NB4 (cell line): ENCODE data around the gene GOLGA7B.

Source experiments
- CTCF ChIP-seq: IDR thresholded peaks from one replicate; pipeline ENCODE4 v1.5.1; 2012; ENCODE audit warnings: low read depth, low read length
- MYC ChIP-seq: IDR thresholded peaks from 2 replicates; pipeline ENCODE4 v1.6.1; 2011; ENCODE audit warnings: low read depth, low read length
- POLR2A ChIP-seq: IDR thresholded peaks from 2 replicates; pipeline ENCODE4 v1.6.1; 2011; ENCODE audit warnings: mild to moderate bottlenecking; ENCODE audit not compliant: insufficient read length; ENCODE audit errors: extremely low read depth
- TF ChIP-seq, protein P1 (sequence below): IDR thresholded peaks from 2 replicates; pipeline ENCODE4 v1.6.1; 2011; ENCODE audit warnings: low read depth, low read length

DNA sequence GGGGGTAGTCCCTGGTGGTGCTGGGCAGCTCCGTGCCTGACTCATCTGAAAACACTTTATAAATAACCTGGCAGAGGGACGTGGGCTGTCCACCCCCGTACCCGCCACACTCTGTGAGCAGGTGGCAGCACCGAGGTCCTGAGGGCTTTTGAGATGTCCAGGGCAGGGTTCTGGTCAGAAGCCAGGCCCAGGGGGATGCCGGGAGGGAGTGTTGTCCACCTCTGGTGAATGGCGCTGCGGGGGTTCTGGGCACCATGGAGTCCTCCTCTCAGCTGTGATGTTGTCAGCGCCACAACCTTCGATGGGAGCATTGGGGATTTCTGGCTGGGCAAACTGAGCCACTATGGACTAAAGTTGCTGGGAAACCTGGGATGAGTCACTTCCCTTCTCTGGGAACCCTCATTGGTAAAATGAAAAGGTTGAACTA lies 27.4 kb upstream of the GOLGA7B start:
- TF ChIP-seq POLR2A (no peak), CTCF (no peak), MYC (no peak)
- TF ChIP-seq, protein P1, sequence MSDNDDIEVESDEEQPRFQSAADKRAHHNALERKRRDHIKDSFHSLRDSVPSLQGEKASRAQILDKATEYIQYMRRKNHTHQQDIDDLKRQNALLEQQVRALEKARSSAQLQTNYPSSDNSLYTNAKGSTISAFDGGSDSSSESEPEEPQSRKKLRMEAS = no peak
